GM18499 (cell line): ENCODE results near the gene UPK3B.
"Not testable (repeated sequence)": the region's sequence is repeated elsewhere in the genome, so short reads cannot be mapped to it uniquely, and the experiment has no call there.

Source experiments
- ATAC-seq: cut with Tn5 transposase; IDR thresholded peaks from one replicate; pipeline ENCODE4 v1.9.1; 2021; ENCODE audit warnings: moderate number of reproducible peaks; ENCODE audit not compliant: insufficient read depth, unreplicated experiment

Gene UPK3B

GRCh38 chr7:76509931-76510877, at the start of gene UPK3B:
Gene UPK3B (plus strand): TSS chr7:76510552. CDS start chr7:76510653, 101 bp downstream.
- no peak for ATAC-seq

DNA sequence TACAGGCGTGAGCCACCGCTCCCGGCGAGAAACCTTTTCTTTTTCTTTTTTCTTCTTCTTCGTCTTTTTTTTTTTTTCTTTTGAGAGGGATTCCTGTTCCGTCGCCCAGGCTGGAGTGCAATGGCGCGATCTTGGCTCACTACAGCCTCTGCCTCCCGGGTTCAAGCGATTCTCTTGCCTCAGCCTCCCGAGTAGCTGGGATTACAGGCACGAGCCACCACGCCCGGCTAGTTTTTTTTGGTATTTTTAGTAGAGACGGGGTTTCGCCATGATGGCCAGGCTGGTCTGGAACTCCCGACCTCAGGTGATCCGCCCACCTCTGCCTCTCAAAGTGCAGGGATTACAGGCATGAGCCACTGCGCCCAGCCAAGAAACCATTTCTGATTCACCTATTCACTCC, 49.6 kb upstream of the UPK3B start:
- ATAC-seq = not testable (repeated sequence)

GRCh38 chr7:76461464-76462101, 48.8 kb upstream of the UPK3B start, which contains the start of gene DTX2:
Gene DTX2 (plus strand): TSS chr7:76461709. CDS start chr7:76480510, 18,801 bp downstream.
- ATAC-seq = peak; percentile 88

- not testable (repeated sequence) for ATAC-seq
Measured at GRCh38 chr7:76462271-76462882, 48.0 kb upstream of the UPK3B start.

- not testable (repeated sequence) for ATAC-seq
Measured at GRCh38 chr7:76464959-76465358, 45.4 kb upstream of the UPK3B start.

- not testable (repeated sequence) for ATAC-seq
Measured at GRCh38 chr7:76465950-76466349, 44.4 kb upstream of the UPK3B start.

DNA sequence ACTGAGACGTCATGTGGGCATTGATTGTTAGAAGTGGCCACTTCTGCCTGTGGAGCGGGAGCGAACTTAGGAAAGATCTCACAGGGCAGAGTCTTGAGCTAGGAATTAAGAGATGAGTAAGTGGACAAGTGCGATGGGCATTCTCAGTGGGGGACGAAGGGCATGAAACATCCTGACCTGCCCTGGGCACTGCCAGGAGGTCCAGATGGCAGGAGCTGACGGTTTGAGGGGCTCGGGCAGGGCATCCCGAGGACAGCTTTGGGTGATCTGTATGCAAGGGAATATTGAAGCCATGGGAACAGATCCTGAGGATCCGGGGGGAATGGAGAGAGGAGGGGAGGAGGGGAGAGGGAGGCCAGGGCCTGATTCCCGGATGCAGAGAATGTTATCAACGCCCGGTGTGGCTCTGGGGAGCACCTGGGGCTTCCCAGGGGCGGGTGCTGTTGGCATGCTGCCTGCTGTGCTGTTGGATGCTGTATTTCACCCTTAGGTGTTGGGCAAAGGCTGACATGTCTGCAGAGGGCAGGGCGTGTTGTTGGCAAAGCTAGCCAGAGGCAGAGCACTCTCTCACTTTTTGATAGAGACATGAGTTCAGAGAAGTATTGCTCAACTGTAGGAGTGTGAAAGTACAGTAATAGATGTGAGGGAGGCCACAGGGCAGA, 42.5 kb upstream of the UPK3B start:
- not testable (repeated sequence) for ATAC-seq

- ATAC-seq = not testable (repeated sequence)
Measured at GRCh38 chr7:76471556-76472221, 38.7 kb upstream of the UPK3B start.

DNA sequence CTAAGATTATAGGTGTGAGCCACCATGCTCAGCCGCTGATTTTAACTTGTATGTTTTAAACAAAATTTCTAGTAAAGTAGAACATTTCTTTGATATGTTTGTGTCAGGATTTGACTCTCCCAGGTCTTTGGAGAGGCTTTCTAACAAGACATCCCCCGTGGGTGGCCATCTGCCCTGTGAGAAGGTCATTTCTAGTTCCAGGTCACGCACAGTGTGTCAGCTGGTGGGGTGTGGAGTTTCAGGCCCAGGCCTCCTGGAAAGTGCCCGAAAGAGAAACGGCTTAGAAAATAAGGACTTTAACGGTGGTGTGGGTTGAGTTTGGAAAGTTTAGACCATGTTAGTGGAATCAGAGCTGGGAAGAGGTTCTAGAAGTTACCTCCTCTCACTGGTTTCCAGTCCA, 37.3 kb upstream of the UPK3B start:
- ATAC-seq = not testable (repeated sequence)

DNA sequence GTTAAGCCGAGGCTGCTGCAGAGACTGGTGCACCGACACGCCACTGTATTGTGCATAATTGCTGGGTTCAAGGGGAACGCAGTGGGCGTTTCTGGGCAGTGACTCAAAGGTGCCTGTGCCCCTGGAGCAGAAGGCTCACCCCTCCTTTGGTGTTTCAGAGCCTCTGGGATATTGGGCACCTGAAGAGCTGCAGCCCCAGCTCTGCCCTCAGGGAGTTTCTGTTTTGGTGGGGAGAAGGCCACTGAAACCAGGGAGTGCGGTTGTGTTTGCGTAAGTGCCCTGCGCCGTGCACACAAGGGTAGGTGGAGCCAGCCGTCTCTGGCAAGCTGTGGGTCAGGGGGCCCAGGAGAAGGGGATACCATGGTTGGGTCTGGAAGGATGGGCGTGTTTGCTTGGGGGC, 34.1 kb upstream of the UPK3B start:
- ATAC-seq = not testable (repeated sequence)

DNA sequence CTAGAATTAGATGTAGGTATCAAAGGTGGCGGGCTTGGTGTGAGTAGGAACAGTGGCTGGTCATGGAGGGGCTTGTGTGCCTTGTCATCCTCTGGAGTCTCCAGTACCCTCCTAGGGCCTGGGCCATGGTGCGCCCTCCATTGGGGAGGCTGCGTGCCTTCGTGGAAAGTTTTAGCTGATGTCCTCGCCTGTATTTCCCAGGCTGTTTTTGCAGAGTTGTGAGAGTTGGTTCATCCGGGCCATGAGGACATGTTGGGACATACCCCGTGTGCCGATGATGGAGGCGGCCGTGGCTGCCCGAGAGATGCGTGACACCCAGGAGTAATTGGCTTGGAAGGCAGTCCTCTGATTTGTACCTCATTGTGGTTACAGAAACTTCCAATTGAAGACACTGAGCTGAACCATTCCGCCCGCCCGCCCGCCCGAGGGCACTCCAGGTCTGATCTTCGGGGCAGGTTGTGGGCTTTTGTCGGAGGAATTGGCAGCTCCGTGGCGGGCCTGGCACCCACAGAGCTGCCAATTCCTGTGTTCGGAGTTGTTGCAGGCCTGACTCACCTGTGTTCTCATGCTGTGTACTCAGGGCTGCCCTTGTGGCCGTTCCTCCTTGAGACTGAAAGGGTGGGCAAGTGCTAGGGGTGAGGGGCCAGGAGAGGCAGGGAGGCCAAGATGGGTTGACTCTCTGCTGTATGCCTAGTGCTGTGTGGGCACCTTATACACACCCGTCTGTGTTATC, 33.4 kb upstream of the UPK3B start:
- not testable (repeated sequence) for ATAC-seq

- ATAC-seq = not testable (repeated sequence)
Measured at GRCh38 chr7:76479628-76480027, 30.7 kb upstream of the UPK3B start.

DNA sequence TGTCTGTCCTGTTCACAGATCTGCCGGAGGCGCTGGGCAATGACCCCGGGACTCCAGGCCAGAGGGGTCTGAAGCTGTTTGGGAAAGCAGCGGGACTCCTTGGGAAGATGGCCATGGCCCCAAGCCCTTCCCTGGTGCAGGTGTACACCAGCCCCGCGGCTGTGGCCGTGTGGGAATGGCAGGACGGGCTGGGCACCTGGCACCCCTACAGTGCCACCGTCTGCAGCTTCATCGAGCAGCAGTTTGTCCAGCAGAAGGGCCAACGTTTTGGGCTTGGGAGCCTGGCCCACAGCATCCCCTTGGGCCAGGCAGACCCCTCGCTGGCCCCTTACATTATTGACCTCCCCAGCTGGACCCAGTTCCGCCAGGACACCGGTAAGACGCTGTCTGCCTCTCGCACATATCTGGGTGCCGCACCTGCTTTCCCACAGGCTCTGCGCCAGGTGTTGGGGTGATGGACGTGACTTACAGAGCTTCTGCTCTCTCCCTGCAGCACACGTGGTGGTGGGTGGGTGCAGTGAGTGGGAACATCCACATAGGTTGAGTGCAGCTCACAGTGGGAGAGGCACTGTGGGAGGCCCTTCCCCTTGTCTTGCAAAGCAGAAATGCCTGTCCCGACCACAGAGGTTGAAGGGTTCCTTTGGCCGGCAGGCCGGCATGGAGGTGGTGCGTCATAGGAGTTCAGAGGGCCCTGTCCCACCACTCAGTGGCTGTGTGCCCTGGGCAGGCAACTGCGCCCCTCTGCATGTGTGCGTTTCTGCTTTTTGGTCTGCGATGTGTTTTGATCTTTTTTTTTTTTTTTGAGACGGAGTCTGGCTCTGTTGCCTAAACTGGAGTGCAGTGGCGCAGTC, 29.7 kb upstream of the UPK3B start:
- ATAC-seq = not testable (repeated sequence)

- ATAC-seq = not testable (repeated sequence)
Measured at GRCh38 chr7:76482660-76483059, 27.7 kb upstream of the UPK3B start.

- ATAC-seq = not testable (repeated sequence)
Measured at GRCh38 chr7:76483081-76483480, 27.3 kb upstream of the UPK3B start.

- ATAC-seq = not testable (repeated sequence)
Measured at GRCh38 chr7:76484456-76484855, 25.9 kb upstream of the UPK3B start.

DNA sequence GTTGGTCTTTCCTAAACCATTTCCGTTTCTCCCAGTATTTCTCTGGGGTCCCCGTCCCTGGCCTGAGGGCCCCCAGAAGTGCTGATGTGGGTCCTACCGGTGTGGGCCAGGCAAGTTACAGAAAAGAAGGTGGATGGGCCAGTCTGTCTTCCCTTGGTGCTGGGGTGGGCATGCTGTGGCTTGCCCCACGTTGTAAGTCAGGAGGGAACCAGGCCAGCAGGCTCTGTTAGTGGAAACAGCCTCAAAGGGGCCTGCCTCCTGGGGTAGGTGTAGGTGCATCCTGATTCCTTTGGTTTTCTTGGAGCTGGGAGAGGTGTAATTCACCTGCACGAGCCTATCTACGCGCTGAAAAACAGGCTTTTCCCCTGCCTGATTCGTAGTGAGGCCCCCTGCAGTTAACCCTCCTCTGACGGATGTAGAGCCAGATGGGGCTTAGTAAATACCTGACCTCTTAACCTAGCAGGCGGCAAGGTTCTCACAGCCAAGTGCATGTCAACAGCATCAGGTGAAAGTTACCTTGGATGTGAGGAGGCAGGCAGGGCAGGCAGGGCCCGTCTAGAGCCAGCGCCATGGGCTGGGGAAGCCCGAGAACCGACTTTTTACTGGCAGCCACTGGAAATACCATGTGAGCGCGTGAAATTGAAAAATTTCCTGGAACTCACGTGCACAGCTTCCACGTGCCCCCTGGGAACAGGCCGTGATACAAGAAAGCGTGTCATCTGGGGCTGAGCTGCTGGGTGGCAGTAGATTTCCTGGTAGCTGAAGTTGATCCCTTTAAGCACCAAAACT, 24.3 kb upstream of the UPK3B start:
- ATAC-seq = not testable (repeated sequence)
